ENCODE data around the gene PEX7. TPM values are rescaled to one million over a fixed set of nuclear protein-coding genes. Genes with fewer than 3 reads are reported as not detected.
"Not testable (repeated sequence)": the region's sequence is repeated elsewhere in the genome, so short reads cannot be mapped to it uniquely, and the experiment has no call there.

PEX7 gene
- total RNA-seq, 2 donors from 2014 or later = 9.0 to 11.0 TPM

GRCh38 chr6:136820561-136820960 lies 1.8 kb upstream of the PEX7 start:
- intact Hi-C loops (cut with DNase I, micrococcal nuclease) = no loop called here
- ATAC-seq (no peak), DNase-seq (no peak)

DNA sequence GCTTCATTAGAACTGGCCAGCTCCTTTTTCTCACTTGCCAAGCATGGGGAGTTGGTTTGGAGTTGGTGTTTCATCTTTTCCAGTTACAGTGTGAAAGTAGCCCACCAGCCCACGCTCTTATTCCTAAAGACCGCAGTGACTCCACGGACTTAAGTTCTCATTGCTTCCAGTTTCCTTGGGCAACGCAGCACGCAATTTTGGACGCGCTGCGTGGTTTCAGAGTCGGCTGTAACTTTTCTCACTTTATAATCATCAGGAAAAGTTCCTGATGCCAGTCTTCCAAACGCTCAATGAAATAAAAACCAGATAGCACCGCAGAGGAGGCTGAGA lies 381 bp upstream of the PEX7 start:
- ATAC-seq (peak; percentile 6), DNase-seq (peak in 1 of 2 donors; percentile 37)
- intact Hi-C loops (cut with DNase I, micrococcal nuclease) = no loop called here

- DNase-seq (peak; percentile 33 to 49), ATAC-seq (no peak)
Observed at GRCh38 chr6:136823128-136823660, 802 bp downstream of the PEX7 start.

DNA sequence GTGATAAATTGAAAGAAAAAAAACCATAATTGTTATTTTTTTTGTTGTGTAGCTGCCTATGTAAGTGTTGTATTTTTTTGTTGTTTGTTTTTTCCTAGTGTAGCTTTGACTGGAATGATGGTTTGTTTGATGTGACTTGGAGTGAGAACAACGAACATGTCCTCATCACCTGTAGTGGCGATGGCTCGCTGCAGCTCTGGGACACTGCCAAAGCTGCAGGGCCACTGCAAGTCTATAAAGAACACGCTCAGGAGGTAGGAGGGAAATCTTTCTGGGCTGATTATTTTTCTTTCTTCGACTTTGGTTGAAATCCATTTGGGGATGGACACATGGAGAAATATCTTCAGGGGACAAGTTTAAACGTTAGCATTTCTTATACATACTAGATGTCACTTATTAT lies 3.8 kb downstream of the PEX7 start:
- DNase-seq (no peak), ATAC-seq (no peak)
- intact Hi-C loops (cut with DNase I, micrococcal nuclease) = no loop called here

More at GRCh38 chr6:136823128-136823660, 802 bp downstream of the PEX7 start:
- intact Hi-C loops (cut with DNase I, micrococcal nuclease) = no loop called here

- no peak for ATAC-seq
- DNase-seq = no peak
- intact Hi-C loops (cut with DNase I, micrococcal nuclease) = no loop called here
Observed at GRCh38 chr6:136831873-136832562, 9.6 kb downstream of the PEX7 start.

- DNase-seq = no peak
- ATAC-seq = no peak
- intact Hi-C loops (cut with DNase I, micrococcal nuclease) = no loop called here
Observed at GRCh38 chr6:136840276-136841001, 18.0 kb downstream of the PEX7 start.

DNA sequence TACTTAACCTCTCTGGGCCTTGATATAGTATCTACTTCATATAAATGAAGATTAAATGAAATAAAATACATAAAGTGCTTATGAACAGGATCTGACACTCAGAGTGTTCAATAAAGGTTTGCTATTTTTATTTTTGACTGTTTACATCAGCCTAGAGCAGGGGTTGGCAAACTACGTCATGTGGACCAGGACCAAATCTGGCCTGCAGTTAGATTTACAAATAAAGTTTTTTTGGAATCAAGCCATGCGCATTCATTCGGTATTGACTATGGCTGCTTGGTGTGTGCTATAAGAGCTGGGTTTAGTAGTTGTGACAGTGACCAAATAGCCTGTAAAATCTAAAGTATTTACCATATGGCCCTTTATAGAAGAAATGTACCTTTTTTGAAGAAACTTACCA lies 20.8 kb downstream of the PEX7 start:
- intact Hi-C loops (cut with DNase I, micrococcal nuclease) = no loop called here
- no peak for ATAC-seq
- DNase-seq = no peak

- intact Hi-C loops (cut with DNase I, micrococcal nuclease) = no loop called here
- peak; percentile 63 for ATAC-seq
- peak in 1 of 2 donors; percentile 53 for DNase-seq
Observed at GRCh38 chr6:136846046-136846445, 23.7 kb downstream of the PEX7 start.

GRCh38 chr6:136846477-136846876 lies 24.1 kb downstream of the PEX7 start:
- ATAC-seq; intact Hi-C loops (cut with DNase I, micrococcal nuclease): not testable (repeated sequence)

DNA sequence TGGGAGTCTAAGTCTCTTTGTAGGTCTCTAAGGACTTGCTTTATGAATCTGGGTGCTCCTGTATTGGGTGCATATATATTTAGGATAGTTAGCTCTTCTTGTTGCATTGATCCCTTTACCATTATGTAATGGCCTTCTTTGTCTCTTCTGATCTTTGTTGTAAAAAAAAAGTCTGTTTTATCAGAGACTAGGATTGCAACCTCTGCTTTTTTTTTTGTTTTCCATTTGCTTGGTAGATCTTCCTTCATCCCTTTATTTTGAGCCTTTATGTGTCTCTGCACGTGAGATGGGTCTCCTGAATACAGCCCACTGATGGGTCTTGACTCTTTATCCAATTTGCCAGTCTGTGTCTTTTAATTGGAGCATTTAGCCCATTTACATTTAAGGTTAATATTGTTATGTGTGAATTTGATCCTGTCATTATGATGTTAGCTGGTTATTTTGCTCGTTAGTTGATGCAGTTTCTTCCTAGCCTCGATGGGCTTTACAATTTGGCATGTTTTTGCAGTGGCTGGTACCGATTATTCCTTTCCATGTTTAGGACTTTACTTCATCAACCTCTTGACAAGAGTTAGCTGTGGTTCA lies 27.7 kb downstream of the PEX7 start:
- DNase-seq; ATAC-seq; intact Hi-C loops (cut with DNase I, micrococcal nuclease): not testable (repeated sequence)

More at GRCh38 chr6:136846477-136846876, 24.1 kb downstream of the PEX7 start:
- DNase-seq = not testable (repeated sequence)

DNA sequence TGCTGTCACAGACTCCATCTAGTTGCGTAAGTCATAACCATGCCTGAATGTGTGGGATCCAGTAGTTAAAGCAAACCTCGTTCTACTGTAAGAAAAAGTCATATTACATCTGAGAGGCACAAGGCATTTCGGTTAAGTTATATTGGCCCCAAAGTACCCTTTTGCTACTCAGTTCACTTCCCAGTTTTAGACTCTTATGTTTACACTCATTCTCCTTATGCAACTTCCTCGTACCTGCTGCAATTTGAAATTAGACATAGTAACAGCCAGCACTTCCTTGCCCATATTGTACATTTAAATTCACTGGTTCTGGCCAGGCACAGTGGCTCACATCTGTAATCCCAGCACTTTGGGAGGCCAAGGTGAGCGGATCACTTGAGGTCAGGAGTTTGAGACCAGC lies 37.0 kb downstream of the PEX7 start:
- ATAC-seq (peak; percentile 83), DNase-seq (no peak)
- intact Hi-C loops (cut with DNase I, micrococcal nuclease) = no loop called here

DNA sequence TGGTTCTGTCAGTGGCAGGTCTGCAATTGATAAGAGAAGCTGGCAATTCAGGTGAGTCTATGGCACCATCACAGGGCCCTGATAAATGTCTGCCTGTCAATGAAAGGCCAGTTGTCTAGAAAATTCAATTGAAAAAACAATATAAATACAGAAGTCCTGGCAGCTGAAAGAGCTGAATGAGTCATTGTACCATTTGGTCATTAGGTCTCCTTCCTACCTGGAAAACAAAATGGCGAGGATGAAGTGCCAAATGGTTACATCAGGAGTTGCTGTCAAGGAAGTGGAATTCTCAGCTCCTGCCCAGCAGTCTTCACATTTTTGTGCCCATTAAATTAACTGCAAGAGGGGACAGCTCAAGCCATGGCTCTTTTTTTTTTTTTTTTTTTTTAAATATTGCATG lies 37.7 kb downstream of the PEX7 start:
- DNase-seq = no peak
- intact Hi-C loops (cut with DNase I, micrococcal nuclease) = no loop called here
- ATAC-seq = no peak

DNA sequence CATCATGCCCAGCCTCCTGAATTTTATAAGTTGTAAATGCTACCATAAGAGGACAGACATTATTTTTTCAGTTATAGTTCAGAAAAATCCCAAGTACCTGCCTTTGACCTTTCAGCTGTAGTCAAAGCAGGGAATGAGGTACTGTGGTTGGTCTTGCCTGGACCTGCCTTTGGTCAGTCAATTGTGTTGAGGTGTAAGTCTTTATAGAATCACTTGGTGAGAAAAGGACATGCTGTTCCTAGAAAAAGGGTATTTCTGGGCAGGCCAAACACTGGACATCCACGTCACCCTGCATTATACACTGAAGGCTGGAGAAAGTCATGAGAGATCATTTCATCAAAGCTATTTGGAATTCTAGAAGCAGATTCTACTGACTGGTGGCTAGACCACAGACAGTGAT lies 40.3 kb downstream of the PEX7 start:
- intact Hi-C loops (cut with DNase I, micrococcal nuclease) = no loop called here
- no peak for ATAC-seq
- DNase-seq = no peak

GRCh38 chr6:136863752-136864151 lies 41.4 kb downstream of the PEX7 start:
- ATAC-seq = no peak
- intact Hi-C loops (cut with DNase I, micrococcal nuclease) = no loop called here
- DNase-seq = no peak

DNA sequence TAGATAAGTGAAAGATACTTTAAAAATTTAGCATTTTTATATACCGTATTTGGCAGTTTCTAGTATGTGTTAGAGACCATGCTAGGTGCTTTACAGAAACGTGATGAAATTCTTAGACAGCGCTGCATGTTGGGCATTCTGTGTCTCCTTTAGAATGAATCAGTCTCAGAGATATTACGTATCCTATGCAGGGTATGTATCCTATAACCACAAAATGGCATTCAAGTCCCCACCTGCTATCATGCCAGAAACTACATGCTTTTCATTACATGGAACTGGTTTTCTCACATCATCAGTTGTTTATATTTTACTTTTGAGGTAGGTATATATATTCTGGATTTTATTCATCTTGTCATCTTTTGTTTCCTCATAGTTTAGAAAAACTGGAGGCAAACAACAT lies 42.3 kb downstream of the PEX7 start:
- DNase-seq (no peak), ATAC-seq (no peak)
- intact Hi-C loops (cut with DNase I, micrococcal nuclease) = no loop called here

DNA sequence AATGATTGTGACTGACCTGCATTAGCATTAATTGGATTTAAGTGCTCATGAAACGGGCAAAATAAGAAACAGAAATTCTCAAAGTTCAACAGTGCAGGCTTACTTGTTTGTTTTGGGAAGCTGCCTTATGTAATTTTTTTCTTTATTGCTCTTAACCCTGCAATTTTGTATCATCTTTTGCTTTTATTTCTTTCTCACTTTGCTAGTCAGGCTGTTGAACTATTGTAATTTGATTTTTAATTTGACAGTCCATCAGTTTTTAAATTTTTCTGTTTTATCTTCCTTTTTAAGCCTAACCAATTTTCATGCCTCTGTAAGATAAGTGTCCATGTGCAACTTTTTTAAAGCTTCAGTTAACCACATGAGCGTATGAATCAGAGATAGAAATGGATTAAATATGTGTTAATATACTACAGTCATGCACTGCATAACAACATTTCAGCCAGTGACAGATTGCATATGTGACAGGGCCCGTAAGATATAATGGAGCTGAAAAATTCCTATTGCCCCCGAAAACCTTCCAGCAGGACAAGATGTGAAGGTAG lies 44.6 kb downstream of the PEX7 start:
- intact Hi-C loops (cut with DNase I, micrococcal nuclease) = no loop called here
- no peak for DNase-seq
- ATAC-seq = no peak

DNA sequence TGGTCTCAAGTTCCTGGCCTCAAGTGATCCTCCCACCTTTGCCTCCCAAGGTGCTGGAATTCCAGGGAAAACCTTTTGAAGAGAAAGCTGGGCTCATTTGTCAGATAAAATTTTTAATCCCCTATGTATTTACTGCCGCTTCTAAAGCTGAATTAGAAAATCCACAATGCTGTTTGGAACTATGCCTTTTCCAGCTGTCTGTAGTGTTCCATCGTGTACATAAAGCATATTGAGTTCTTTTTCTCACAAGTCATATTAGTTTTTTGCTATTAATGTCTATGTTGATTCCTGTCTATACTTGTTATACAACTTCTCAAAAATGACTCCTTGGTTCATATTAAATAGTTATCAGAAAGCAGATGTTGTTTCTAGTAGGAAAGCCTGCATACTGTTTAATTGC lies 47.1 kb downstream of the PEX7 start:
- ATAC-seq = no peak
- intact Hi-C loops (cut with DNase I, micrococcal nuclease) = no loop called here
- DNase-seq = no peak

DNA sequence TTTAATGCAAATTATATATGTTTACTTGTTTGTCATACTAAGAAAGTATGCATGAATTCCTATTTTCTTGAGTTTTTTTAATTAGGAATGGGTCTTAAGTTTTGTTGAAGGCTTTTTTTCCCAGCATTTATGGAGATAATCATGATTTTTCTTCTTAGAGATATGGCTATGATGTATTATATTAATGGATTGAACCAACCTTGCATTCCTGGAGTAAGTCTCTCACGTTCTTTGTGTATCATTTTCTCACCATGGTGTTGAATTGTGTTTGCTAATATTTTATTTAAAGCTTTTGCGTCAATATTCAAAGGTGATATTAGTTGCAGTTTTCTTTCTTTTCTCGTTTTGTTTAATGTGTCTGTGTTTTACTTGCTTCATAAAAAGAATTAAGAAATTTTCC lies 51.4 kb downstream of the PEX7 start:
- DNase-seq (no peak), ATAC-seq (no peak)
- intact Hi-C loops (cut with DNase I, micrococcal nuclease) = no loop called here

- ATAC-seq; intact Hi-C loops (cut with DNase I, micrococcal nuclease); DNase-seq: not testable (repeated sequence)
Observed at GRCh38 chr6:136876469-136876868, 54.1 kb downstream of the PEX7 start.

Measured in left colon (tissue), 2 donors.